GM18517 (cell line): ENCODE data around the gene LETM1.
"Not testable (repeated sequence)": the region's sequence is repeated elsewhere in the genome, so short reads cannot be mapped to it uniquely, and the experiment has no call there.

ENCODE experiments used
- ATAC-seq: cut with Tn5 transposase; IDR thresholded peaks from one replicate; pipeline ENCODE4 v1.9.1; 2021; ENCODE audit warnings: mild to moderate bottlenecking, moderate library complexity; ENCODE audit not compliant: unreplicated experiment

Gene LETM1

DNA sequence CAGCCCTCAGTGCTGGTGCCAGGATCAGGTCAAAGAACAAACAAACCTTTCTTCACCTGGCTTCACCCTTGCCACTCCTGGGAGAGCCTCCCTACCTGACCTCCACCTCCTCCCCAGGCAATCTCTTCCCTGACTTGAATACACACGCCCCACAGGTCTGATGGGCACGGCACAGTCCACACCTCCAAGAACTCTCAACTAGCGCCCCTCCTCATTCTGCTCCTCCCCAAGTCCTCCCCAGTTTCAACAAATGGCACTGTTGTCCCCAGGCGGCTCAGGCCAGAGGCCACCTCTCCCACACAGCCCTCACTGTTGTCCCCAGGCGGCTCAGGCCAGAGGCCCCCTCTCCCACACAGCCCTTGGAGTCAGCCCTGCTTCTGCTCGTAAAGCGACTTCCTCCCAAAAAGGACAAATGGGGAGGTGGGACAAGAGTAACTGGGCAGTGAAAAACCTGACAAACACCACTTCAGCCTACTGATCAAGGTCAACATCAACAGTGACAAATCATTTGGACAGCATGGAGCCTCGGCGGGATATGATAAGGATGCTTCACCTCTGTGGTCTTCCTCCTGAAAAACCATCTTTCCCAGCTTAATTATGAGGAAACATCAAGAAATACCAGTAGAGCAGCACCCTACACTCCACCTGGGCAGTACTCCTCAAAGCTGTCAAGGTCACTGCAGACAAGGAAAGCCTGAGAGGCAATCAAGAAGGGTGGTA is 2.9 kb downstream of the LETM1 start:
- ATAC-seq = no peak

DNA sequence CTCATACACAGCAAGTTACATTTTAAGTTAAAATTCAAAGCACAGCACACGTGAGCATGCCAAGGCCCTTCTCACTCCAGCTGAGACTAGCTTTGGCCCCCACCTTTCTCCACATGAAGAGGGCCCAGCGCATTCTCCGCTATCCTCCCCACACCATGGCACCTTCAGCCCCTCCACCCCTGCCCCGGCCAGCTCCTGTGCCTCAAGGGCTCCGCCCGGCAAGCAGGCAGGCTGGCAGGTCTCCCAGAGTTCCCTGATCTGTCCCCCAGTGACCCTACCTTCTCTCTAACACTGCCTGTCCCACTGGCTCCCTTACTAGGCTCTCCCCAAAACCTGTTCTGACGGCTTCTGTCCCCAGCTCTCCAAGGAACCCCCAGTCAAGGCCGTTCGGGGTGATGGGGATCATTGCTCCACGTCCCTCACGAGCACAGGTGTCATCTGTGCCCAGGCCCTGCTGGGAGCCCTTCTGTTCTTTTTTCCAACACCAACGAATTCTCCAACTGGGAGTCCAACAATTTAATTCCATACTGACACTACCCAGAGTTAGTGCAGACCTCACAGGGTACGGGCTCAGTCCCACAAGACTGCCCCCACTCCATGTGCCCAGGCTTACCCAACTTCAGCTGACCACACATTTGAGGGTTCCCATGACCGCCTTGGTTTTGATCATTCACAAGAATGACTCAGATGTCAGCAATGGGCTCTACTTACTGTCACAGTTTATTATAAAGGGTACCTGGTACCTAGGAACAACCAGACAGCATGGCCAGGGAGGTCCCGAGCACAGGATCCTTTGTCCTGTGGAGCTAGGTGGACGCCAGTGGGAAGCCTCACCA is 4.2 kb downstream of the LETM1 start:
- no peak for ATAC-seq

DNA sequence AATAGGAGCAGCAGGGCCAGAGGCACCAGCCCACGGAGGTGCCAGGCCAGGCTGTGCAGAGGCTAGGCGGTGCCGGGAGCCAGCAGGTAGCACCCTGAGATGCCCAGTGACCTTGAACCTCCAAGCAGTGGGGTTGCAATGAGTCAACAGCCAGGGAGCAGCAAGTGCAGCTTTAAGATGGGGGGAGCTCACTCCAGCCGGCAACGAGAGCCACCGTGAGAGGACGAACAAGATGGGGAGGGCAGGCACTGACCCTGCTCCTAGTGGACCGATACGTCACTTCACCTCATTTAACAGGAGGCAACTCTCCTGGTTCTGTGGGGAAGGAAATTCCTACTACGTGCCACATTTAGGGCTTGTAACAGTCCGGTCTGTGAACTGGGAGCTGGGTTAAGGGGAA is 4.8 kb downstream of the LETM1 start:
- ATAC-seq = no peak

DNA sequence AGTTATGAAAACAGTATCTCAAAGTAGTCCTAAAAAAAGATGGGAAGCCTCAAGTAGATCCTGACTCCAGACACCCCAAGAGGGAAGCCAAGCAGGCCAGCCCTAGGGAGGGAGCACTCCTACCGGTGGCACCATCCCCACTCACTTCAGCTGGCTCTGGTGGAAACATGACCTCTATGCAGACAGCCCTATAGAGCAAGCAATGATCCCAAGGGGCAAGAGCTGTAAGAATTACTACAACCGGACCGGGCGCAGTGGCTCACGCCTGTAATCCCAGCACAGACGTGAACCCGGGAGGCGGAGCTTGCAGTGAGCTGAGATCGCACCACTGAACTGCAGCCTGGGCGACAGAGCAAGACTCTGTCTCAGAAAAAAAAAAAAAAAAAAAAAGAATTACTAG is 5.7 kb downstream of the LETM1 start:
- no peak for ATAC-seq

DNA sequence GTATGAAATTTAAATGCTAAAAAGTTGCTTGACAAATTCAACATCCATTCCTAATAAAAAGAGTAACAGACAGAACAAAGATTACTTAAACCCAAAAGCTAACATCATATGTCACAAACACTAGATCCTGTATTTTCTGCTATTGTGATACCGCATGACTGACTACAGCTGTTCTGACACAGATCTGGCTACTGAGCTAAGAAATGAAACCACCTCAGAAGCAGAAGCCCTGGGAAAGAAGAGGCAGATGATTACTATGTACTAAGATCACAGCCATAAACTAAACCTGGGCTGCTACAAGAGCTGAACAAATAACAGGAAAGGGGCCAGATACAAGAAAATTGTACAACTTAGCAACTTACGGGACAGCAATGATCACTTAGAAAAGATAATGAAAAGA is 9.4 kb downstream of the LETM1 start:
- ATAC-seq = no peak

DNA sequence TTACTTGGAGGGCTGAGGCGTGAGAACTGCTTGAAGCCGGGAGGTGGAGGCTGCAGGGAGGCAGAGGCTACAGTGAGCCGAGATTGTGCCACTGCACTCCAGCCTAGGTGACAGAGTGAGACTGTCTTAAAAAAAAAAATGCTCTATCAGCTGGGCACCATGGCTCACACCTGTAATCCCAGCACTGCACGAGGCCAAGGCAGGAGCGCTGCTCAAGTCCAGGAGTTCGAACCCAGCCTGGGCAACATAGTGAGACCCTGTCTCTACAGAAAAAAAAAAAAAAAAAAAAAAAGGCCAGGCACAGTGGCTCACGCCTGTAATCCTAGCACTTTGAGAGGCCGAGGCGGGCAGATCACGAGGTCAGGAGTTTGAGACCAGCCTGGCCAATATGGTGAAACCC is 11.3 kb downstream of the LETM1 start:
- ATAC-seq = not testable (repeated sequence)

DNA sequence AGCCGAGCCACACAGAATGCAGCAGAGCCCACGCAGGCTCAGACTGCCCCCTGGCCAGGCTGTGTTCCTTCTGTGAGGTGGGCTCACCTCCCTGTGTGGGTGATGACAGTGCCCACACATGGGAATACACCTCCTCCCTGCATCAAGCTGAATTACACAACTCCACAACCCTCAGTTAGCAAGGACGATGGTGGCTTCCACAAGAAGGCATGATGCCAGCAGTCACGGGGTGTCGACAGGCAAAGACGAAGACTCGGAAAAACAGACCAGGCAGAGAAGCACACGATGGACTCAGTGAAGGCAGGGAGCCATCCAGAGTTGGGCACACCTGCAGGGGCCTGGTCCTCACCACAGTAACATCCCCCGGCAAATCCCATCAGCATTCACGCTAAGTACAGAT is 12.1 kb downstream of the LETM1 start:
- no peak for ATAC-seq

DNA sequence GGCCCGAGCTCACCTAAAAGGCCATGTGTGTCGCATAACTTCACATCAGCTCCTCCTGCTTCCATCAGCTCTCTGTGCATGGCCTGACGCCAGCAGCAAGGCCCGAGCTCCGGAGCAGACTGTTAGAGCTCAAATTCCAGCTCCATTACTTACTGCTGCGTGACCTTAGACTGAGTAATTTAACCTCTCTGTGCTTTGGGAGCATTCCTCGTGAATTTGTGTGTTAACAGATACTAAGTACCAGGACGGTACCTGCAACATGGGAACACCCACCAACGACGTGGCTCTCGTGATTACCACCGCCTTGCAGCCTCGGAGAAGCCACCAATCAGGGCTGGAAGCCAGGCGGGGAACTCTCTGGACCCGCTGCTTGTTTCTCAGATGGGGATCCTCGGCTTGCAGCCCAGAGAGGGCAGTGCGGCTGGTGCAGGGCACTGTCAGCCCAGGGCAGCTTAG is 12.9 kb downstream of the LETM1 start:
- ATAC-seq = no peak

DNA sequence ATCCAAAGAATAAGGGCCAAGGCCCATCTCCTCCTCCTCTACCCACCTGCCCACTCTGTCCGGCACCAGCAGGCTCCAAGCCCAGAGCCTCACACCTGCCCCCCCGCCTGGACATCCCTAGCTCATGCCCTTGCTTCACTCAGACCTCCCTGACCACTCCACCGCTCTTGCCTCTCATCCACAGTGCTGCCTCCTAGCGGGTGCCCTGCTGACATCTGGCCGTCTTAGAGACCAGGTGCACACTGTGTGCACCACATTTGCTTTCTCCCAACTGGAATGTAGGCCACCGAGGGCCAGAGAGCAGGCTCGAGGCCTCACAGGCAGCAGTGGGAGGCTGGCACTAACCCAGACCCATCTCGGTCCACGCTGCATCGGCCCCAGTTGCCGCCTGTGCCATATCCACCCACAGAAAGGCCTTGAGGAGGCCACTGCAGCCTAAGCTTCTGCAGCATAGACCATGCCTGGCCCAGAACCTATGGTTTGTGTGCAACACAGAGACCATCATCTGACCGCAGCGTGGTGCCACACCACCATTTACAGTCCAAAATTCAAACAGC is 13.5 kb downstream of the LETM1 start:
- ATAC-seq = no peak

DNA sequence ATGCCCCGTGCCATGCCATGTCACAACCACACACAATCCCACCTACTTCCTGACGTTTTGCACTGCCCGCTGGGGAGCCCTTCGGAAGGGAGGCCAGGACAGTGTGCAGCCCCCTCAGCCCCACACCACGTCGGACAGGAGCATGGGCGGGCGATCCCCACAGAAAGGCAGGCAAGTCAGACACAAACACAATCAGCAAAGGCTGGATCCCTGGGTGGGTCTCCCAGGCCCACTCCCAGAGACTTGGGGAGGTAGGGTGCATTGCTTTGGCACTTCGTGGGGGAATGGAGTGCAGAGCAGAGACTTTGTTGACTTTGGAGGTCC is 14.1 kb downstream of the LETM1 start:
- no peak for ATAC-seq

DNA sequence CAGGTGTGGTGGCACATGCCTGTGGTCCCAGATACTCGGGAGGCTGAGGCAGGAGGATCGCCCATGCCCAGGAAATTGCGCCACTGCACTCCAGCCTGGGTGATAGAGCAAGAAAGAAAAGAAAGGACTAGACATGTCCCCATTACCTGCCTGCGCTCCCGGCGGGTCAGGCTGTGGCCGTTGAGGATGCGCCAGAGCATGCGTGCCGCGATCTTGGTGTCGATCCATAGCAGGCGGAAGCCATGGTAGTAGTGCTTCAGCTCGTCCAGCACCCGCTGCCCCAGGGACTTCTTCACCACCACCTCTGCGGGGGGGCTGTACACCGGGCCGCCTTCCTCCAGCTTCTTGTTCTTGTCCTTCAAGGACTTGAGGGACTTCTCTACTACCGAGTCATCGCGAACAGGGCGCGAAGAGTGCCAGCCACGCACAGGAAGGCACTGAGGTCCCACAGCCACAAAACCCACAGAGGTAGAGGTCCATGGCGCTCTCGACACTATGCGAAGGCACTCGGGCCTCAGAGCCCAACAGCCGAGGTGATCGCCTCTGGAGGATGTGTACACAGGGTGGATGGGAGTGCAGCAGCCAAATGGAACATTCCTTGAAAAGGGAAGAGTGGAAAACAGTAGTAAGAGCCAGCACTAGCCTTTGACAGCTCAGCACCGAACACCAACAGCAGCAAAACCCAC is 14.6 kb downstream of the LETM1 start:
- ATAC-seq = no peak

DNA sequence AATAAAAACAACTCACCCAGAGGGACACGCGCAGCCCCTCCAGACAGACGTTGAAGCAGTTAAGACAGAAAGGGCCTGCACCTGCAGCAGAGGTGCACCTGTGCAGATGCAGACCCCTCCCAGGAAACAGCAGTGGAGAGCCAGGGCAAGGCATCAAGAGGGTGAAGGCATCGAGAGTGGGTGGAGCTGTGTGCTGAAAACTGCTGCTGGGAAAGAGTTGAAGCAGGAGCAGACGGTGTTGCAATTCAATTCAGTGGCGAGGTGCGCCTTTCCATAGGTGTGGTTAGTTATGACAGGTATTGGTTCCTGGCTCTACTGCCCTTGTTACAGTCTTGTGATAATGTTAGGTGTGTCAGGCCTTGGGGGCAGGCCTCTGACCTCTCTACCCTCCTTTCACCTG is 16.7 kb downstream of the LETM1 start:
- no peak for ATAC-seq

DNA sequence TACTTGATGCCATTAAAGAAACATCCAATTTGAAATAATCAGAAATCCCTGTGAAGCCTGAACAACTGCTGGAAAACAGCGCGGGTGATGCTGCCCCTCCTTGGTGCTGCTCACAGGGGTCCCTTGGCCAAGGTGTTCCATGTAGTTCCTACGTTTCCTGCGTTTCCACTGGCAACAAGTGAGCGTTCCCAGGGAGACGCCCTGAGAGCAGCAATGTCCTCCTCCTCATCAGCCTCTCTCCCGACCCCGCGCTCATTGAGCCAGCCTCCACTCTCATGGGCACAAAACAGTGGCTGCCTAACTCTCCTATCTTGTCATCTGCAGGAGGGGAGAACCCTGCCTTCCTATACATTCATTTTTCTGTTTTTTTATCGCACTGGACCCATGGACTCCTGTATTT is 18.9 kb downstream of the LETM1 start:
- ATAC-seq = no peak

DNA sequence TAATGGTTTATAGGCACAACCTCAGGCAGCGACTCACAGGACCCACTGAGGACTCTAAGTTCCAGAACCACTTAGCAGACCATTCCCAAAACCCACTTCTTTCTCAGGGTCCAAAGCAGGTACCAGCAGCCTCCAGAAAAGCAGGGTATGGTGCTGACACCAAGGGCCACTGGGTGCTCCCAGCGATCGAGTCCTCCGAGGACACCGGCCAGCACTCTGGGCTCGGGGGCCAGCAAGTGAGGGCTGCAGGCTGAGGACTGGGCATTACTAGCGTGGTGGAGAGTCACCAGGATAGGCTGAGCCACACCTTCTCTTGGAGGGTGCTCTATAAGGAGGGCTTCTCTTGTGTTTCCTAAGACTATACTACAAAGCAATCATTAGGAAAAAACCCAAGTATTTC is 19.3 kb downstream of the LETM1 start:
- ATAC-seq = no peak

DNA sequence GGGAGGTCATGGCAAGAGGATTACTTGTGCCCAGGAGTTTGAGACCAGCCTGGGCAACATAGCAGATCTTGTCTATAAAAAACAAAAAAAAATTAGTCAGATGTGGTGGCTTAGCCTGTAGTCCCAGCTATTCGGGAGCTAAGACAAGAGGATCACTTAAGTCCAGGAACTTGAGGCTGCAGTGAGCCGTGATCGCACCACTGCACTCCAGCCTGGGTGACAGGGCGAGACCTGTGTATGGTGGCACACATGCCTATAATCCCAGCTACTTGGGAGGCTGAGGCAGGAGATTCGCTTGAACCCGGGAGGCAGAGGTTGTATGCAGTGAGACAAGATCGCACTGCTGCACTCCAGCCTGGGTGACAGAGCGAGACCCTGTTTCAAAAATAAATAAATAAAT is 20.1 kb downstream of the LETM1 start:
- ATAC-seq = not testable (repeated sequence)

DNA sequence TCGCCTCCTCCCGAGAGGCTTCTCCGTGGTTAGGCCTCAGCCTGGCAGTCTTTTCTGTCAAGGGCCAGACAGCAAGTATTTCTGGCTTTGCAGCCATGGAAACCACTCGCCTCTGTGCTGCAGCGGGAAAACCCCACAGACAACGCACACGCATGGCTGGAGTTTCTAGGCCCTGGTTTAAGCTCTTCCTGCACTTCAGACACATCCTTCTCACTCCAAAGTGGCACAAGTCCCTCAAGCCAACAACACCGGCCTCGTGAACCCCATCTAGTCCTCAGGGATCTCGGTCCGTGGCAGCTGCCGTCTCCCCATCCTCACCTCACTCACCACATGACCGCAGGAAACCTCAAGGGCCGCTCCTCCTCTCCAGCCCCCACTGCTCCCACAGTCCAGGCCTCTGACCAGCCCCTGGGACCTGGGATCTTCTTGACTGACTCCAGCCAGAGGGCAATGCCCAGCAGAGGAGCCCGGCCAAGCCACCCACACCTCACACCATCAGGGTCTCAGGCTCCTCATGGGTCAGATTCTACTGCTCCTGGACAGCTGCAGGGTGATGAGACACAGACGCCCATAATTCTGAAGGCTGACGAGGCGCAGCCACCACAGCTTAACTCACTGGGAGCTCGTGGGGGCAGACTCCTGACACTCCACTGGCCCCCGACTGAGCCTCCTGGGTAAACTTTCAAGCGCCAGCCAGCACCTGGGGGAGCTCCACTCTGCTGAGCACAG is 21.7 kb downstream of the LETM1 start:
- no peak for ATAC-seq

DNA sequence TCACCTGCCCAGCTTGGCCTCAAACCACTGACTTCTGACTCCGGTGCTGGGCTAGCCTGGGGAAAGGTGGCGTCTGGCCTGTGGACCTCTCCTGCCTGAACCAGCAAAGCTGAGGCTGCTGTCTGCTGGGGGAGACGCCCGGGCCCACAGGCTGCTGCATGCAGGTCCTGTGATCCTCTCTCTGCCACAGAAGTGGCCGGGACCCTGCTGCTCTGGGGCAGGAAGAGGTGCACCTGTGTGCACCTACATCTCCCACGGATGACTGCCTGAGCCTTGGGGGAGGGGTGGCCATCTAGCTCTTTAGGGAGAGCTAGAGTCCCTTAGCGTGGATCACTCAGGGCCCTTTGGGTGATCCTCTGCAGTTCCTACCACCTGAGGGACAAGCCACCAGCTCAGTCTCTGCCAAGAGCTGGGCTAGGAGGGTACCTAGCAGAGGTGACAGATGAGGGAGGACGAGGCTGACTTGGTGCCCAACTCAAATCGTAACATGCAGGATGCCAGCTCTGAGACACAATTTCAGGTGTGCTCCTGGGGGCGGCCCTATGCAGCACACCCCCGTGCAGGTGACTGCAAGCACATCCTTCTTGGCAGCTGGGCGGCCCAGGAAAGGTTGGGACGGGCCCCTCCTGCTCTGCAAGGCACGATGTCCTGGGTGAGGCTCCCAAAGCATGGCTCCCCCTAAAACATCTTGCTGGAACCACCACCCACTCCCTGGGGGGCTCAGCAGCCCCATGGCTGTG is 22.5 kb downstream of the LETM1 start:
- no peak for ATAC-seq

DNA sequence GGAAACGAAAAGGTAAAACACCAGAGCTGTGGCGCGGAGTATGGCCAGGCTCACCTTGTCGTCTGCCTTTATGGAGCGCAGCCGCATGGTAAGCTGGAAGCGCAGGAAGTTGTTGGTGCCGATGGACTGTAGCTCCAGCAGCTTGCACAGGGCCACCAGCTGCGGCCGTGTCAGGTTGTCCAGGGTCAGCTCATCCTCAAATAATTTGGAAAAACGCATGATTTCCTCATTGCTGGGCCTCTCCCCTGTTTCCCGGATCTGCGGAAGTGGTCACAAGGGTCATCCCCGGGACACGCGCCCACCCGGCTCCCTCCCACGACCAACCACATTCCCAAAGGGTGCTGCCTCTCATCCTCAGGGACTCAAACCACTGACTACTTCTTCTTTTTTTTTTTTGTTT is 23.3 kb downstream of the LETM1 start:
- no peak for ATAC-seq

DNA sequence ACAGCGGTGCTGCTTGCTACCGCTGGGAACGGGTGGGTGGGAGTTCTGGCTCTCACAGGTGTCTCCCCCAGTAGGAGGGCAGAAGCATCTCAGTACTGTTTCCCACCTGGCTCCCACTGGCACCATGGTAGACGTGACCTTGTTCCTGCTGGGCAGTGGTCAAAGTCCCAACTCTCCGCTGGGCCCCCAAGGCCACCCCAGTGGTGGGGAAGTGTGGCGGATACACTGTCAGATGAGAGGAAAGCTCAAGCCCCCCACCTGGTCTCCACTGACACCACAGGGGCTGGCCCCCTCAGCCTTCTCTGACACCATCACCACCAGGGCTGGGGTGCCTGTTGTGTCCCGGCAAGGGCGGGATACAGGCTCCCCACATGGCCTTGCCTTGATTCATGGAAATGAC is 24.6 kb downstream of the LETM1 start:
- ATAC-seq = no peak

DNA sequence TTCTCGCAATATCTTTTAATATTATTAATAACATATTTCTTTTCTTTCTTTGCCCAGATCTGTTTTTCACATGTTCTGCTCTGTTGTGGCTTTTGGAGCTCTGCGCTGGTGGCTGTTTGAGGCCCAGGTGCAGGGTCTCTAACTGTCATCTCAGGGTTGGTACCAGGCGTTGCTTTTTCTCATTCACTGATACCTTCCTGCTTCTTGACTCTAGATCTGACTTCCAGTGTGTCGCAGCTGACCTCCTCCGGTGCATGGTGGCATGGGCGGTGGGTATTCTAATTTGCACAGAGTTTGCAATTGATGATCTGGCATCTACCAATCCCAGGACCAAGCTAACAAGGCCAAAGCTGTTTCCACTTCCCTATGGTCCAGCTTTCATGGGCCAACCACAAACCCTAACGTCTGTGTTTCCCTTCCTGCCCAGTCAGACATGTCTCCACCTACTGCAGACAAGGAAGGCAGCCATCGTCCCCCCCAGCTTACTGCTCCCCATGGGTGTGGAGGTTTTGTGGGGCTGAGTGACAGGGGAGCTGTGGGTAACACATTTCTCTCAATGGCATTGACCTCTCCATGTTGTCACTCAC is 25.2 kb downstream of the LETM1 start:
- ATAC-seq = no peak
